ENCODE results near the gene POU2AF1.
"Not testable (repeated sequence)": the region's sequence is repeated elsewhere in the genome, so short reads cannot be mapped to it uniquely, and the experiment has no call there.

The POU2AF1 gene

GRCh38 chr11:111409915-111410314, 30.8 kb upstream of the POU2AF1 start:
- no peak for DNase-seq (ENCODE audit: low read depth in 2 of 2, low spot score in 1 of 2)

- no peak for DNase-seq (ENCODE audit: low read depth in 2 of 2, low spot score in 1 of 2)
These were observed 30.0 kb upstream of the POU2AF1 start for GRCh38 chr11:111408789-111409727.

GRCh38 chr11:111407652-111408051, 28.6 kb upstream of the POU2AF1 start:
- no peak for DNase-seq (ENCODE audit: low read depth in 2 of 2, low spot score in 1 of 2)

GRCh38 chr11:111406589-111406988, 27.5 kb upstream of the POU2AF1 start:
- no peak for DNase-seq (ENCODE audit: low read depth in 2 of 2, low spot score in 1 of 2)

GRCh38 chr11:111406091-111406490, 27.0 kb upstream of the POU2AF1 start:
- DNase-seq (ENCODE audit: low read depth in 2 of 2, low spot score in 1 of 2): no peak

- DNase-seq (ENCODE audit: low read depth in 2 of 2, low spot score in 1 of 2): no peak
These were observed 26.5 kb upstream of the POU2AF1 start for GRCh38 chr11:111405551-111405950.

GRCh38 chr11:111403051-111403726, 24.1 kb upstream of the POU2AF1 start:
- DNase-seq (ENCODE audit: low read depth in 2 of 2, low spot score in 1 of 2): no peak

- DNase-seq (ENCODE audit: low read depth in 2 of 2, low spot score in 1 of 2): no peak
These were observed 23.3 kb upstream of the POU2AF1 start for GRCh38 chr11:111402411-111402810.

GRCh38 chr11:111401957-111402356, 22.9 kb upstream of the POU2AF1 start:
- DNase-seq (ENCODE audit: low read depth in 2 of 2, low spot score in 1 of 2): not testable (repeated sequence)

GRCh38 chr11:111400595-111400994, 21.5 kb upstream of the POU2AF1 start:
- DNase-seq (ENCODE audit: low read depth in 2 of 2, low spot score in 1 of 2): no peak

GRCh38 chr11:111399187-111400031, 20.3 kb upstream of the POU2AF1 start:
- no peak for DNase-seq (ENCODE audit: low read depth in 2 of 2, low spot score in 1 of 2)

- DNase-seq (ENCODE audit: low read depth in 2 of 2, low spot score in 1 of 2): no peak
These were observed 18.0 kb upstream of the POU2AF1 start for GRCh38 chr11:111397034-111397433.

GRCh38 chr11:111395749-111396148, 16.7 kb upstream of the POU2AF1 start:
- no peak for DNase-seq (ENCODE audit: low read depth in 2 of 2, low spot score in 1 of 2)

- DNase-seq (ENCODE audit: low read depth in 2 of 2, low spot score in 1 of 2): no peak
These were observed 16.0 kb upstream of the POU2AF1 start for GRCh38 chr11:111395081-111395480.

- not testable (repeated sequence) for DNase-seq (ENCODE audit: low read depth in 2 of 2, low spot score in 1 of 2)
These were observed 15.1 kb upstream of the POU2AF1 start for GRCh38 chr11:111394147-111394546.

GRCh38 chr11:111393585-111393984, 14.5 kb upstream of the POU2AF1 start:
- no peak for DNase-seq (ENCODE audit: low read depth in 2 of 2, low spot score in 1 of 2)

GRCh38 chr11:111393096-111393495, 14.0 kb upstream of the POU2AF1 start:
- no peak for DNase-seq (ENCODE audit: low read depth in 2 of 2, low spot score in 1 of 2)

- DNase-seq (ENCODE audit: low read depth in 2 of 2, low spot score in 1 of 2): no peak
These were observed 13.5 kb upstream of the POU2AF1 start for GRCh38 chr11:111392552-111392951.

GRCh38 chr11:111391328-111392124, 12.5 kb upstream of the POU2AF1 start:
- no peak for DNase-seq (ENCODE audit: low read depth in 2 of 2, low spot score in 1 of 2)

- no peak for DNase-seq (ENCODE audit: low read depth in 2 of 2, low spot score in 1 of 2)
These were observed 9.8 kb upstream of the POU2AF1 start for GRCh38 chr11:111388842-111389241.

- no peak for DNase-seq (ENCODE audit: low read depth in 2 of 2, low spot score in 1 of 2)
These were observed 9.3 kb upstream of the POU2AF1 start for GRCh38 chr11:111388420-111388819.

Data from stimulated activated CD8-positive, alpha-beta memory T cell treated with anti-CD3 and anti-CD28 coated beads, Interleukin-4, amount 100 ng/mL, for 1 hour (primary cell).